ENCODE measurements around the gene PRPS1L1. TPM values are rescaled to one million over a fixed set of nuclear protein-coding genes. Genes with fewer than 3 reads are reported as not detected.

The PRPS1L1 gene
- total RNA-seq: not detected in 2 replicates

DNA sequence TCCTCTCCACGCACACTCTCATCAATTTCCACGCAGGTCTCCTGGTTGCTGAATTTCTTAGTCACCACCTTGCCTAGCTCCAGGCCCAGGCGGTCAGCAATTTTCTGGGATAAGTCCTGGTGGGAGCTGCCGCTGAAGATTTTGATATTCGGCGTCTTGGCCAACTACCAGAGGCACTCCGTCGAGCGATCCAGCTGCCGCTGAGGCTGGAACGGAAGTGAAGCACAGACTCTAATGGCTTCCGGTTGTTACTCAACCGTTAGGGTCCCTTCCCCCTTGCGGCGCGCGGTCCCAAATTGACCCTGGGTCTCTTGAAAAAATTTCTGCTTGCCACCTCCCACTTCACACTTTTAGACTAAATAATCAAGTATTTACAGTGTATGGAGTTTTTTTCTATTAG lies at the start of gene PRPS1L1:
PRPS1L1 (minus strand) TSS at position 219 of the 400 bp plus-strand sequence.
- H3K27me3 ChIP-seq (ENCODE audit: control insufficient read depth, insufficient read depth, low read length): no peaks in the 10 kb centered on the region
- no peak for FAIRE-seq
- H3K4me3 ChIP-seq (ENCODE audit: low read depth, low read length): no peak within 1 kb of the TSS
- DNase-seq (ENCODE audit: low read depth): no peak
- H3K36me3 ChIP-seq (ENCODE audit: control insufficient read depth, insufficient read depth, low read length): no peaks in the 10 kb centered on the region
- no peak for TF ChIP-seq CTCF (IDR thresholded peaks at IDR 0.05; ENCODE audit: insufficient read depth, low read length, severe bottlenecking)

DNA sequence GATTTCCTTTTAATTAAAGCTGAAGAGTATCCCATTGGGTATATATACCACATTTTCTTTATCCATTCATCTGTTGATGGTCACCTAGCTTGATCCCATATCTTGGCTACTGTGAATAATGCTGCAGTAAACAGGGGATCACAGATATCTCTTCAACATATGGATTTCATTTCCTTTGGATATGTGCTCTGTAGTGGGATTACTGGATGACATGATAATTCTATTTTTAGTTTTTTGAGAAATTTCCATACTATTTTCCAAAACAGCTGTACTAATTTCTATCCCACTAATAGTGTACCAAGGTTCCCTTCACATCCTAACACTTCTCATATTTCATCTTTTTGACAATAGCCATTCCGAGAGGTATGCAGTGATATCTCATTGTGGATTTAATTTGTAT lies 48.8 kb upstream of the PRPS1L1 start:
- DNase-seq (ENCODE audit: low read depth): no peak
- H3K36me3 ChIP-seq (ENCODE audit: control insufficient read depth, insufficient read depth, low read length): no peaks in the 10 kb centered on the region
- no peak overlapping the region for H3K4me3 ChIP-seq (ENCODE audit: low read depth, low read length)
- TF ChIP-seq CTCF (IDR thresholded peaks at IDR 0.05; ENCODE audit: insufficient read depth, low read length, severe bottlenecking): no peak
- no peak for FAIRE-seq
- H3K27me3 ChIP-seq (ENCODE audit: control insufficient read depth, insufficient read depth, low read length): no peaks in the 10 kb centered on the region

GRCh38 chr7:18068745-18069144 lies 41.1 kb upstream of the PRPS1L1 start:
- no peak overlapping the region for H3K4me3 ChIP-seq (ENCODE audit: low read depth, low read length)
- TF ChIP-seq CTCF (IDR thresholded peaks at IDR 0.05; ENCODE audit: insufficient read depth, low read length, severe bottlenecking): no peak
- no peaks in the 10 kb centered on the region for H3K27me3 ChIP-seq (ENCODE audit: control insufficient read depth, insufficient read depth, low read length)
- H3K36me3 ChIP-seq (ENCODE audit: control insufficient read depth, insufficient read depth, low read length): no peaks in the 10 kb centered on the region
- FAIRE-seq: no peak
- no peak for DNase-seq (ENCODE audit: low read depth)

- Histone ChIP-seq H3K4me3 (ENCODE audit: low read depth, low read length) (no peak overlapping the region), H3K36me3 (ENCODE audit: control insufficient read depth, insufficient read depth, low read length) (no peaks in the 10 kb centered on the region), H3K27me3 (ENCODE audit: control insufficient read depth, insufficient read depth, low read length) (no peaks in the 10 kb centered on the region)
- FAIRE-seq (no peak), DNase-seq (ENCODE audit: low read depth) (peak; percentile 38)
- peak; percentile 85 for TF ChIP-seq CTCF (IDR thresholded peaks at IDR 0.05; ENCODE audit: insufficient read depth, low read length, severe bottlenecking)
Observed at GRCh38 chr7:18064242-18064838, 36.7 kb upstream of the PRPS1L1 start.

- TF ChIP-seq CTCF (IDR thresholded peaks at IDR 0.05; ENCODE audit: insufficient read depth, low read length, severe bottlenecking): no peak
- Histone ChIP-seq H3K4me3 (ENCODE audit: low read depth, low read length) (no peak overlapping the region), H3K27me3 (ENCODE audit: control insufficient read depth, insufficient read depth, low read length) (no peaks in the 10 kb centered on the region), H3K36me3 (ENCODE audit: control insufficient read depth, insufficient read depth, low read length) (no peaks in the 10 kb centered on the region)
- no peak for DNase-seq (ENCODE audit: low read depth)
- no peak for FAIRE-seq
Observed at GRCh38 chr7:18063149-18063901, 35.7 kb upstream of the PRPS1L1 start.
